ENCODE results near the gene ING3.

DNA sequence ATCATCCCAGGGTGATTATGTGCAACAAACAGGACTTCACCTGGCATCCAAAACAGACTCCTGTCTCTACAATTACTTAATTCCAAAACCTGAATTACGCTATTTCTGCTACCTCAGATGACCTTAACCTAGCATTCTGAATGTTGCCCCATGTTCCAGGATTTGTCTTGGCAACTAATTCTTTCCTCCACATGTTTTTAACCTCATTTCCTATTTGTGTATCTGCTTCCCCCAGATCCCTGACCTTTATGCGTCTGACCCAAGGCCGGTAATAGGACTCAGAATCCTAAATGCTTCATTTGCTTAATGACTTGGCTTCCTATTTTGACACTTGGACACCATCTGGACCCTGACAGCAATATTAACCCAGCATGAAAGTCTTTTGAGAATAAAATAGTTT, 8.7 kb upstream of the ING3 start:
- TF ChIP-seq, protein P1, sequence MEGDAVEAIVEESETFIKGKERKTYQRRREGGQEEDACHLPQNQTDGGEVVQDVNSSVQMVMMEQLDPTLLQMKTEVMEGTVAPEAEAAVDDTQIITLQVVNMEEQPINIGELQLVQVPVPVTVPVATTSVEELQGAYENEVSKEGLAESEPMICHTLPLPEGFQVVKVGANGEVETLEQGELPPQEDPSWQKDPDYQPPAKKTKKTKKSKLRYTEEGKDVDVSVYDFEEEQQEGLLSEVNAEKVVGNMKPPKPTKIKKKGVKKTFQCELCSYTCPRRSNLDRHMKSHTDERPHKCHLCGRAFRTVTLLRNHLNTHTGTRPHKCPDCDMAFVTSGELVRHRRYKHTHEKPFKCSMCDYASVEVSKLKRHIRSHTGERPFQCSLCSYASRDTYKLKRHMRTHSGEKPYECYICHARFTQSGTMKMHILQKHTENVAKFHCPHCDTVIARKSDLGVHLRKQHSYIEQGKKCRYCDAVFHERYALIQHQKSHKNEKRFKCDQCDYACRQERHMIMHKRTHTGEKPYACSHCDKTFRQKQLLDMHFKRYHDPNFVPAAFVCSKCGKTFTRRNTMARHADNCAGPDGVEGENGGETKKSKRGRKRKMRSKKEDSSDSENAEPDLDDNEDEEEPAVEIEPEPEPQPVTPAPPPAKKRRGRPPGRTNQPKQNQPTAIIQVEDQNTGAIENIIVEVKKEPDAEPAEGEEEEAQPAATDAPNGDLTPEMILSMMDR (conservative IDR thresholded peaks at IDR 0.05; ENCODE audit: low read depth, low read length) = no peak
- TF ChIP-seq EZH2 (IDR thresholded peaks at IDR 0.05; ENCODE audit: borderline replicate concordance, low read depth, low read length, poor library complexity, severe bottlenecking) = no peak
